Loucy (cell line): ENCODE results near the gene IGSF21.

ENCODE experiments used
- EZH2phosphoT487 ChIP-seq: fragments of 200-600 bp; IDR thresholded peaks from 2 replicates; pipeline ENCODE4 v1.6.1; 2018; ENCODE audit warnings: antibody characterized with exemption, mild to moderate bottlenecking, moderate library complexity, borderline replicate concordance
- TF ChIP-seq, protein P1 (sequence below): fragments of 200-600 bp; sonication (generic); conservative IDR thresholded peaks from 2 replicates; pipeline ENCODE4 v1.5.1; 2014; ENCODE audit warnings: mild to moderate bottlenecking, antibody characterized with exemption, low read length

- TF ChIP-seq EZH2phosphoT487: no peak
- TF ChIP-seq, protein P1, sequence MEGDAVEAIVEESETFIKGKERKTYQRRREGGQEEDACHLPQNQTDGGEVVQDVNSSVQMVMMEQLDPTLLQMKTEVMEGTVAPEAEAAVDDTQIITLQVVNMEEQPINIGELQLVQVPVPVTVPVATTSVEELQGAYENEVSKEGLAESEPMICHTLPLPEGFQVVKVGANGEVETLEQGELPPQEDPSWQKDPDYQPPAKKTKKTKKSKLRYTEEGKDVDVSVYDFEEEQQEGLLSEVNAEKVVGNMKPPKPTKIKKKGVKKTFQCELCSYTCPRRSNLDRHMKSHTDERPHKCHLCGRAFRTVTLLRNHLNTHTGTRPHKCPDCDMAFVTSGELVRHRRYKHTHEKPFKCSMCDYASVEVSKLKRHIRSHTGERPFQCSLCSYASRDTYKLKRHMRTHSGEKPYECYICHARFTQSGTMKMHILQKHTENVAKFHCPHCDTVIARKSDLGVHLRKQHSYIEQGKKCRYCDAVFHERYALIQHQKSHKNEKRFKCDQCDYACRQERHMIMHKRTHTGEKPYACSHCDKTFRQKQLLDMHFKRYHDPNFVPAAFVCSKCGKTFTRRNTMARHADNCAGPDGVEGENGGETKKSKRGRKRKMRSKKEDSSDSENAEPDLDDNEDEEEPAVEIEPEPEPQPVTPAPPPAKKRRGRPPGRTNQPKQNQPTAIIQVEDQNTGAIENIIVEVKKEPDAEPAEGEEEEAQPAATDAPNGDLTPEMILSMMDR: no peak
Measured at GRCh38 chr1:18201997-18202719, 94.6 kb downstream of the IGSF21 start.
